ENCODE data around the gene PIGQ.

DNA sequence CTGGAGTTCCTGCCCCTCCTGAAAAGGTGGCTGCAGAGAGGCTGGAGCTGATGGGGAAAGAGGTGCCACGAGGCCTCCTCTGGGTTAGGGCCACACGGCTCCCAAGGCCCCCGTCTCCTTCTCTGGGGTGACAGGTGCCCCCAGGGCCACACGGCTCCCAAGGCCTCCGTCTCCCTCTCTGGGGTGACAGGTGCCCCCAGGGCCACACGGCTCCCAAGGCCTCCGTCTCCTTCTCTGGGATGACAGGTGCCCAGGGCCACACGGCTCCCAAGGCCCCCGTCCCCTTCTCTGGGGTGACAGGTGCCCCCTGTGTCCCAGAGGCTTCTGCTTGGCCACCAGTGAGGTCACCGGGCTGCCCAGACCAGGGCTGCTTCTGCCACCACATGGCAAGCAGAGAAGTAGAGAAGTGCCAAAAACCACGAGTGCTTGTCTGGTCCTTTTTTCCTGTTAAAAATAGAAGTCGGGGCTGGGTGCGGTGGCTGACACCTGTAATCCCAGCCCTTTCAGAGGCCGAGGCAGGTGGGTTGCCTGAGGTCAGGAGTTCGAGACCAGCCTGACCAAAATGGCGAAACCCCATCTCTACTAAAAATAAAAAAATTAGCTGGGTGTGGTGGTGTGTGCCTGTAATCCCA lies 38.2 kb upstream of the PIGQ start:
- TF ChIP-seq, protein P1, sequence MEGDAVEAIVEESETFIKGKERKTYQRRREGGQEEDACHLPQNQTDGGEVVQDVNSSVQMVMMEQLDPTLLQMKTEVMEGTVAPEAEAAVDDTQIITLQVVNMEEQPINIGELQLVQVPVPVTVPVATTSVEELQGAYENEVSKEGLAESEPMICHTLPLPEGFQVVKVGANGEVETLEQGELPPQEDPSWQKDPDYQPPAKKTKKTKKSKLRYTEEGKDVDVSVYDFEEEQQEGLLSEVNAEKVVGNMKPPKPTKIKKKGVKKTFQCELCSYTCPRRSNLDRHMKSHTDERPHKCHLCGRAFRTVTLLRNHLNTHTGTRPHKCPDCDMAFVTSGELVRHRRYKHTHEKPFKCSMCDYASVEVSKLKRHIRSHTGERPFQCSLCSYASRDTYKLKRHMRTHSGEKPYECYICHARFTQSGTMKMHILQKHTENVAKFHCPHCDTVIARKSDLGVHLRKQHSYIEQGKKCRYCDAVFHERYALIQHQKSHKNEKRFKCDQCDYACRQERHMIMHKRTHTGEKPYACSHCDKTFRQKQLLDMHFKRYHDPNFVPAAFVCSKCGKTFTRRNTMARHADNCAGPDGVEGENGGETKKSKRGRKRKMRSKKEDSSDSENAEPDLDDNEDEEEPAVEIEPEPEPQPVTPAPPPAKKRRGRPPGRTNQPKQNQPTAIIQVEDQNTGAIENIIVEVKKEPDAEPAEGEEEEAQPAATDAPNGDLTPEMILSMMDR (IDR thresholded peaks at IDR 0.05): no peak
- TF ChIP-seq POLR2A (IDR thresholded peaks at IDR 0.05): no peak
